HL-60/S4 (cell line): ENCODE data around the gene LRRN3.

Experiments used
- in situ Hi-C: fragments of 300-500 bp; cut with MboI; formaldehyde crosslinking; loops from 2 replicates; pipeline ENCODE4 v1.14.3; 2022; ENCODE audit warnings: low sequenced_read_pairs

Gene LRRN3

GRCh38 chr7:111076205-111076604 lies 14.7 kb upstream of the LRRN3 start:
- in situ Hi-C loops = no loop called here

- in situ Hi-C loops = no loop called here
Observed at GRCh38 chr7:111077001-111077400, 13.9 kb upstream of the LRRN3 start.

GRCh38 chr7:111080495-111081105 lies 10.3 kb upstream of the LRRN3 start:
- in situ Hi-C loops = no loop called here

- in situ Hi-C loops = no loop called here
Observed at GRCh38 chr7:111081546-111082267, 9.2 kb upstream of the LRRN3 start.

GRCh38 chr7:111082351-111082750 lies 8.6 kb upstream of the LRRN3 start:
- in situ Hi-C loops = no loop called here

GRCh38 chr7:111083413-111083812 lies 7.5 kb upstream of the LRRN3 start:
- in situ Hi-C loops = no loop called here

- in situ Hi-C loops = no loop called here
Observed at GRCh38 chr7:111085356-111085755, 5.6 kb upstream of the LRRN3 start.

GRCh38 chr7:111086532-111086931 lies 4.4 kb upstream of the LRRN3 start:
- in situ Hi-C loops = no loop called here

GRCh38 chr7:111088328-111088727 lies 2.6 kb upstream of the LRRN3 start:
- in situ Hi-C loops = no loop called here

GRCh38 chr7:111089822-111090426 lies 1.0 kb upstream of the LRRN3 start:
- in situ Hi-C loops = no loop called here

GRCh38 chr7:111091593-111092358 lies 849 bp downstream of the LRRN3 start:
- in situ Hi-C loops = no loop called here

- in situ Hi-C loops = no loop called here
Observed at GRCh38 chr7:111092406-111093236, 1.7 kb downstream of the LRRN3 start.

- in situ Hi-C loops = no loop called here
Observed at GRCh38 chr7:111093496-111093895, 2.6 kb downstream of the LRRN3 start.

- in situ Hi-C loops = no loop called here
Observed at GRCh38 chr7:111094419-111094818, 3.5 kb downstream of the LRRN3 start.

GRCh38 chr7:111096997-111097396 lies 6.1 kb downstream of the LRRN3 start:
- in situ Hi-C loops = no loop called here

GRCh38 chr7:111098011-111098925 lies 7.3 kb downstream of the LRRN3 start:
- in situ Hi-C loops = no loop called here

GRCh38 chr7:111098926-111099250 lies 8.0 kb downstream of the LRRN3 start:
- in situ Hi-C loops = no loop called here

- in situ Hi-C loops = no loop called here
Observed at GRCh38 chr7:111101856-111102646, 11.1 kb downstream of the LRRN3 start.

- in situ Hi-C loops = no loop called here
Observed at GRCh38 chr7:111103136-111103535, 12.2 kb downstream of the LRRN3 start.
